Astrocyte (in vitro differentiated cells and primary cell): ENCODE results near the gene MRTFA. TPM values are rescaled to one million over a fixed set of nuclear protein-coding genes. Genes with fewer than 3 reads are reported as not detected.

Experiments used
- DNase-seq: peaks from one replicate; pipeline ENCODE4 v3.0.0-alpha.2; 2010; ENCODE audit warnings: low read depth
- FAIRE-seq: peaks from 2 replicates; lab custom pipeline; 2011; peaks lifted over from hg19 to GRCh38; lab: Jason Lieb, UNC
- H2AFZ ChIP-seq: 2 replicates; pipeline ENCODE4 v1.6.0; 2012; ENCODE audit warnings: low read depth, low read length, inconsistent platforms
- H3K27ac ChIP-seq: 2 replicates; pipeline ENCODE4 v1.5.1; 2011; ENCODE audit warnings: low read depth, low read length, inconsistent platforms
- H3K27me3 ChIP-seq: 2 replicates; pipeline ENCODE4 v1.6.0; 2011; ENCODE audit warnings: low read length, inconsistent platforms; ENCODE audit not compliant: insufficient read depth
- H3K36me3 ChIP-seq: 2 replicates; pipeline ENCODE4 v1.5.1; 2011; ENCODE audit warnings: low read length, inconsistent platforms; ENCODE audit not compliant: insufficient read depth
- H3K4me1 ChIP-seq: 2 replicates; pipeline ENCODE4 v1.5.1; 2011; ENCODE audit warnings: low read length, inconsistent platforms; ENCODE audit not compliant: insufficient read depth
- H3K4me2 ChIP-seq: 2 replicates; pipeline ENCODE4 v1.6.0; 2012; ENCODE audit warnings: low read length, inconsistent platforms
- H3K4me3 ChIP-seq: 2 replicates; pipeline ENCODE4 v1.5.1; 2011; ENCODE audit warnings: low read depth, mild to moderate bottlenecking, low read length, inconsistent platforms; ENCODE audit not compliant: insufficient read depth
- H3K79me2 ChIP-seq: 2 replicates; pipeline ENCODE4 v1.6.0; 2012; ENCODE audit warnings: mild to moderate bottlenecking, low read length, inconsistent platforms; ENCODE audit not compliant: insufficient read depth
- H3K9ac ChIP-seq: 2 replicates; pipeline ENCODE4 v1.6.0; 2012; ENCODE audit warnings: mild to moderate bottlenecking, low read length, inconsistent platforms
- H3K9me3 ChIP-seq: 2 replicates; pipeline ENCODE4 v1.5.1; 2012; ENCODE audit warnings: low read depth, mild to moderate bottlenecking, low read length, inconsistent platforms; ENCODE audit not compliant: insufficient read depth
- H4K20me1 ChIP-seq: 2 replicates; pipeline ENCODE4 v1.6.0; 2012; ENCODE audit warnings: low read length, inconsistent platforms; ENCODE audit not compliant: insufficient read depth
- H3K27ac Mint-ChIP-seq: one replicate; pipeline ENCODE4 v1.8.0; 2021; ENCODE audit warnings: mild to moderate bottlenecking, mixed read lengths; ENCODE audit not compliant: unreplicated experiment
- H3K27me3 Mint-ChIP-seq: one replicate; pipeline ENCODE4 v1.8.0; 2021; ENCODE audit warnings: low read depth, mixed read lengths; ENCODE audit not compliant: unreplicated experiment
- H3K36me3 Mint-ChIP-seq: one replicate; pipeline ENCODE4 v1.8.0; 2021; ENCODE audit warnings: low read depth, mixed read lengths; ENCODE audit not compliant: unreplicated experiment
- H3K4me1 Mint-ChIP-seq: one replicate; pipeline ENCODE4 v1.8.0; 2021; ENCODE audit warnings: low read depth, mixed read lengths; ENCODE audit not compliant: unreplicated experiment
- H3K4me3 Mint-ChIP-seq: one replicate; pipeline ENCODE4 v1.8.0; 2021; ENCODE audit warnings: mild to moderate bottlenecking, moderate library complexity, mixed read lengths; ENCODE audit not compliant: unreplicated experiment
- H3K9me3 Mint-ChIP-seq: one replicate; pipeline ENCODE4 v1.8.0; 2021; ENCODE audit warnings: mild to moderate bottlenecking, mixed read lengths; ENCODE audit not compliant: unreplicated experiment
- CTCF ChIP-seq: IDR thresholded peaks from 2 replicates; pipeline ENCODE4 v1.5.1; 2011; ENCODE audit warnings: low read depth, mild to moderate bottlenecking, inconsistent platforms, low read length, moderate library complexity; ENCODE audit not compliant: insufficient read depth
- EZH2 ChIP-seq: IDR thresholded peaks from 2 replicates; pipeline ENCODE4 v1.6.1; 2012; ENCODE audit warnings: mild to moderate bottlenecking, low read length, inconsistent platforms; ENCODE audit not compliant: insufficient read depth
- total RNA-seq: library from RNA; stranded (reverse); gene quantifications from 2 replicates; pipeline ENCODE4 v1.2.1, GENCODE V29; 2021

MRTFA gene
- total RNA-seq, 1 donor from 2014 or later, result 74.3 TPM

- peaks cover 28% of the 10 kb centered on the region for H3K4me1 Mint-ChIP-seq
- Histone ChIP-seq H2AFZ (no peak overlapping the region), H3K9ac (no peak overlapping the region), H3K4me3 (no peak overlapping the region), H3K4me1 (peaks cover 6% of the 10 kb centered on the region), H3K27me3 (no peaks in the 10 kb centered on the region), H3K27ac (no peak overlapping the region), H3K4me2 (no peak overlapping the region), H3K79me2 (peaks cover 95% of the 10 kb centered on the region), H3K36me3 (peaks cover 8% of the 10 kb centered on the region), H4K20me1 (peaks cover 91% of the 10 kb centered on the region), H3K9me3 (no peaks in the 10 kb centered on the region)
- no peaks in the 10 kb centered on the region for H3K27me3 Mint-ChIP-seq
- TF ChIP-seq CTCF (no peak), EZH2 (no peak)
- no peaks in the 10 kb centered on the region for H3K9me3 Mint-ChIP-seq
- H3K4me3 Mint-ChIP-seq, result no peak overlapping the region
- no peaks in the 10 kb centered on the region for H3K36me3 Mint-ChIP-seq
- no peak overlapping the region for H3K27ac Mint-ChIP-seq
- no peak for DNase-seq
- FAIRE-seq, result no peak
Measured at GRCh38 chr22:40592352-40593113, 44.0 kb downstream of the MRTFA start.

GRCh38 chr22:40588726-40589125, 47.8 kb downstream of the MRTFA start:
- no peak overlapping the region for H3K4me3 ChIP-seq
- peaks cover 87% of the 10 kb centered on the region for H4K20me1 ChIP-seq
- H3K36me3 ChIP-seq, result peaks cover 8% of the 10 kb centered on the region
- H3K9me3 ChIP-seq, result no peaks in the 10 kb centered on the region
- Mint-ChIP-seq H3K4me1 (peaks cover 26% of the 10 kb centered on the region), H3K9me3 (peaks cover 2% of the 10 kb centered on the region), H3K27me3 (no peaks in the 10 kb centered on the region), H3K4me3 (no peak overlapping the region), H3K36me3 (peaks cover 5% of the 10 kb centered on the region), H3K27ac (no peak overlapping the region)
- peaks cover 93% of the 10 kb centered on the region for H3K79me2 ChIP-seq
- H2AFZ ChIP-seq, result no peak overlapping the region
- H3K4me2 ChIP-seq, result no peak overlapping the region
- no peak overlapping the region for H3K9ac ChIP-seq
- H3K27ac ChIP-seq, result no peak overlapping the region
- DNase-seq, result peak; percentile 29
- no peaks in the 10 kb centered on the region for H3K4me1 ChIP-seq
- FAIRE-seq, result no peak
- no peaks in the 10 kb centered on the region for H3K27me3 ChIP-seq
- TF ChIP-seq EZH2 (no peak), CTCF (no peak)

- Mint-ChIP-seq H3K27me3 (no peaks in the 10 kb centered on the region), H3K36me3 (peaks cover 7% of the 10 kb centered on the region), H3K27ac (no peak overlapping the region), H3K9me3 (peaks cover 2% of the 10 kb centered on the region), H3K4me1 (peaks cover 17% of the 10 kb centered on the region), H3K4me3 (no peak overlapping the region)
- no peak for FAIRE-seq
- Histone ChIP-seq H3K9me3 (no peaks in the 10 kb centered on the region), H4K20me1 (peaks cover 87% of the 10 kb centered on the region), H3K4me2 (no peak overlapping the region), H3K4me3 (no peak overlapping the region), H3K27me3 (no peaks in the 10 kb centered on the region), H3K27ac (no peak overlapping the region), H3K79me2 (peaks cover 93% of the 10 kb centered on the region), H3K36me3 (peaks cover 8% of the 10 kb centered on the region), H2AFZ (no peak overlapping the region), H3K9ac (no peak overlapping the region), H3K4me1 (no peaks in the 10 kb centered on the region)
- TF ChIP-seq EZH2, result no peak
- no peak for TF ChIP-seq CTCF
- no peak for DNase-seq
Measured at GRCh38 chr22:40586781-40587180, 49.7 kb downstream of the MRTFA start.
